ENCODE data around the gene ABCC2. TPM values are rescaled to one million over a fixed set of nuclear protein-coding genes. Genes with fewer than 3 reads are reported as not detected.
"Not testable (repeated sequence)": the region's sequence is repeated elsewhere in the genome, so short reads cannot be mapped to it uniquely, and the experiment has no call there.

ABCC2 gene
- total and polyA plus RNA-seq, 7 donors: 0.41 to 3.9 (median 1.3) TPM; not detected in 1

DNA sequence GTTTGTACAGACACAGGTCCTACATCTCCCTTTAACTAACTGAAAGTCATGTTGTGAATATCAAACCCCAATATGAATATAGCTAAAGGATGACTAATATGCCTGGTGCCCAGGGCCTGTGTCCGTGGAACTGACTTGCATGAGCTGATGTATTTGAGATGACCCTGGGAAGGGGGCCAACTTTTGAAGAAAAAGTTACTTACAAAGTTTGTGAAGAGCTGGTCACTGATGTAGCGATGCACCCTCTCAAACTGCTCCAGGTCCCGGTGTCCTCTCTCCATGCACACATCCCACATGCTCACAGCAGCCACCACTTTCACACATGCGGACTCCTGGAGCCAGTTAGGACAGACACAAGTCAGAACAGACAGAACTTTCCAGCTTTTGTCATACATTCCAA lies 106.2 kb downstream of the ABCC2 start:
- TF ChIP-seq CTCF (IDR thresholded peaks at IDR 0.05): no peak
- TF ChIP-seq POLR2A (IDR thresholded peaks at IDR 0.05): no peak
- no peak for TF ChIP-seq EP300 (IDR thresholded peaks at IDR 0.05)
- no peak for TF ChIP-seq POLR2AphosphoS5 (IDR thresholded peaks at IDR 0.05)
- Histone ChIP-seq H3K4me1 (no peaks in the 10 kb centered on the region), H3K9me3 (no peaks in the 10 kb centered on the region), H3K27me3 (no peaks in the 10 kb centered on the region), H3K36me3 (peaks cover 8 to 70% (median 36%) of the 10 kb centered on the region in 4 donors), H3K4me3 (no peak overlapping the region), H3K27ac (no peak overlapping the region)
- intact Hi-C loops (cut with DNase I): no loop called here
- 91 to 92% methylated on average over 4 of the region's 4 CpGs for WGBS, 2 donors
- DNase-seq: no peak

GRCh38 chr10:99894613-99895012 lies 112.2 kb downstream of the ABCC2 start:
- WGBS, 2 donors: 97 to 98% methylated on average over 4 of the region's 4 CpGs
- no peak for DNase-seq
- H3K4me3 ChIP-seq: no peak overlapping the region
- H3K36me3 ChIP-seq: peaks cover 4 to 78% (median 53%) of the 10 kb centered on the region in 4 donors
- H3K27me3 ChIP-seq: no peaks in the 10 kb centered on the region
- peaks cover 0 to 4% (median 0%) of the 10 kb centered on the region in 4 donors for H3K4me1 ChIP-seq
- TF ChIP-seq CTCF (IDR thresholded peaks at IDR 0.05) (no peak), EP300 (IDR thresholded peaks at IDR 0.05) (no peak), POLR2AphosphoS5 (IDR thresholded peaks at IDR 0.05) (no peak), POLR2A (IDR thresholded peaks at IDR 0.05) (no peak)
- no peaks in the 10 kb centered on the region for H3K9me3 ChIP-seq
- no peak overlapping the region for H3K27ac ChIP-seq
- intact Hi-C loops (cut with DNase I): no loop called here

GRCh38 chr10:99895066-99895465 lies 112.6 kb downstream of the ABCC2 start:
- H3K4me1 ChIP-seq; H3K9me3 ChIP-seq; intact Hi-C loops (cut with DNase I); H3K27me3 ChIP-seq; H3K4me3 ChIP-seq; H3K27ac ChIP-seq; DNase-seq: not testable (repeated sequence)
- H3K36me3 ChIP-seq: peaks cover 4 to 81% (median 53%) of the 10 kb centered on the region in 4 donors
- 94% methylated on average over 9 of the region's 9 CpGs for WGBS, 2 donors

DNA sequence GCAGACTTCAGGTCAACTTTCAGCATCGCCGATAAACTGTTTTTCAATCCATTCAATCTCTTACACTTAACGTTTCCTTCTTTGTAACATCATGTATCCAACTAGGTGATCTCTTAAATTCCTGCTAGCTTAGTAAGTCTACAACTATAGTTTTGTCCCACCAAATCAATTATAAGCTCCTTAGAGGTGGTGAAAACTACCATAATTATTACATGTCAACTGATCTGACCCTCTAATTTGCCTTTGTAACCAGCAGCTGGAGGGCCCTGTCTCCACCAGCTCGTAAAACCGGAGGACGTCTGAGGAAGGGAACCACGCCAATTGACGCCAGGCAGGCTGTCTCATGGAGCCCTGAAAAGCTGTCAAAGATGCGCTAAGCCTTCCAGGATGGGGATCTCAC lies 113.4 kb downstream of the ABCC2 start:
- peaks cover 4 to 73% (median 53%) of the 10 kb centered on the region in 4 donors for H3K36me3 ChIP-seq
- peaks cover 0 to 4% (median 0%) of the 10 kb centered on the region in 4 donors for H3K4me1 ChIP-seq
- H3K9me3 ChIP-seq: no peaks in the 10 kb centered on the region
- no peak overlapping the region for H3K27ac ChIP-seq
- no peaks in the 10 kb centered on the region for H3K27me3 ChIP-seq
- TF ChIP-seq EP300 (IDR thresholded peaks at IDR 0.05) (no peak), POLR2AphosphoS5 (IDR thresholded peaks at IDR 0.05) (no peak), CTCF (IDR thresholded peaks at IDR 0.05) (no peak), POLR2A (IDR thresholded peaks at IDR 0.05) (no peak)
- intact Hi-C loops (cut with DNase I): no loop called here
- no peak overlapping the region for H3K4me3 ChIP-seq
- 76 to 87% methylated on average over 9 of the region's 9 CpGs for WGBS, 2 donors
- no peak for DNase-seq

Other genes starting within 250 kb of the ABCC2 start
- gene NKX2-3, start 249.7 kb upstream of the ABCC2 start, total RNA-seq: 10 to 100 TPM; 32.4 to 49.9 (median 34.1) TPM
- gene NKX2-3, start 249.7 kb upstream of the ABCC2 start, polyA plus RNA-seq: 1 to 10 TPM; 5.8 to 8.9 (median 7.2) TPM
- gene SLC25A28, start 162.2 kb upstream of the ABCC2 start, total RNA-seq: 10 to 100 TPM; 25.7 to 65.1 (median 39.7) TPM
- gene SLC25A28, start 162.2 kb upstream of the ABCC2 start, polyA plus RNA-seq: 10 to 100 TPM; 18.0 to 49.2 (median 23.4) TPM
- 1 to 10 TPM; 2.9 to 5.5 (median 3.9) TPM for gene ENTPD7, start 123.1 kb upstream of the ABCC2 start, total RNA-seq
- 1 to 10 TPM; 1.2 to 6.6 (median 3.5) TPM for gene ENTPD7, start 123.1 kb upstream of the ABCC2 start, polyA plus RNA-seq
- 10 to 100 TPM; 23.0 to 35.0 (median 27.3) TPM for gene COX15, start 50.5 kb upstream of the ABCC2 start, total RNA-seq
- gene COX15, start 50.5 kb upstream of the ABCC2 start, polyA plus RNA-seq: 10 to 100 TPM; 17.4 to 23.4 (median 18.0) TPM
- gene CUTC, start 50.4 kb upstream of the ABCC2 start, total RNA-seq: 10 to 100 TPM; 29.4 to 30.7 (median 30.0) TPM
- 10 to 100 TPM; 16.4 to 21.4 (median 21.0) TPM for gene CUTC, start 50.4 kb upstream of the ABCC2 start, polyA plus RNA-seq
- gene DNMBP, start 227.3 kb downstream of the ABCC2 start, total RNA-seq: 10 to 100 TPM; 15.0 to 21.6 (median 16.0) TPM
- gene DNMBP, start 227.3 kb downstream of the ABCC2 start, polyA plus RNA-seq: 10 to 100 TPM; 18.6 to 21.2 (median 19.9) TPM